GM18868 (cell line): ENCODE data around the gene NOP56.

ENCODE experiments used
- ATAC-seq: cut with Tn5 transposase; IDR thresholded peaks from one replicate; pipeline ENCODE4 v1.9.1; 2021; ENCODE audit warnings: mild to moderate bottlenecking, moderate library complexity; ENCODE audit not compliant: unreplicated experiment

The NOP56 gene

DNA sequence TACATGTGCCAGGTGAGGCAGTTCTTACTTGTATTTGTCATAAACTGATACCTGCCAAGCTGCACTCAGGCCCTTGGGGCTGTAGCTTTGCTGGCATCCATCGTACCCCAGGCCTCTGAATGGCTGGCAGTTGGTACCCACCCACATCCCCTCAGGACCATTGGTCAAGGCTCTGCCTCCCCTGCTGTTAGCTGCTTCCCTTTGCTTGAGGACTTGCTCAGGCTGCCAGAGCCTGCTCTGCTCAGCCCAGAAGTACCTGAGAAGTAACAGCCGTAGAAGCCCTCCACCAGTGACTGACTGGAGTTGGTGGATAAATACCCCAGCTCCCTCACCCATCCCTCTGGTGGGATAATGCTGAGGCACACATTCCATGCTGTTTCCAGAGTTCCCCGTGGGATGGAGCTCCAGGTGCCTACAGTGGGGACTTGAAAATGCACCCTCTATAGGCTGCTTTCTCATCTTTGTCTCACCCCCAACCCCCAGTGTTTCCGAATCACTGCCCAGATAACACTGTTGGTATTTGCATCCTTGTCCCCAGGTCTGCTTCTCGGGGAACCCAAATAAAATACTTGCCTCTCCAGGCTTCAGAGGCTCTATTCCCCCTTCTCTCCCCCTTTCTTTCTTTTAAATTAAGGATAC, 47.5 kb downstream of the NOP56 start:
- no peak for ATAC-seq

DNA sequence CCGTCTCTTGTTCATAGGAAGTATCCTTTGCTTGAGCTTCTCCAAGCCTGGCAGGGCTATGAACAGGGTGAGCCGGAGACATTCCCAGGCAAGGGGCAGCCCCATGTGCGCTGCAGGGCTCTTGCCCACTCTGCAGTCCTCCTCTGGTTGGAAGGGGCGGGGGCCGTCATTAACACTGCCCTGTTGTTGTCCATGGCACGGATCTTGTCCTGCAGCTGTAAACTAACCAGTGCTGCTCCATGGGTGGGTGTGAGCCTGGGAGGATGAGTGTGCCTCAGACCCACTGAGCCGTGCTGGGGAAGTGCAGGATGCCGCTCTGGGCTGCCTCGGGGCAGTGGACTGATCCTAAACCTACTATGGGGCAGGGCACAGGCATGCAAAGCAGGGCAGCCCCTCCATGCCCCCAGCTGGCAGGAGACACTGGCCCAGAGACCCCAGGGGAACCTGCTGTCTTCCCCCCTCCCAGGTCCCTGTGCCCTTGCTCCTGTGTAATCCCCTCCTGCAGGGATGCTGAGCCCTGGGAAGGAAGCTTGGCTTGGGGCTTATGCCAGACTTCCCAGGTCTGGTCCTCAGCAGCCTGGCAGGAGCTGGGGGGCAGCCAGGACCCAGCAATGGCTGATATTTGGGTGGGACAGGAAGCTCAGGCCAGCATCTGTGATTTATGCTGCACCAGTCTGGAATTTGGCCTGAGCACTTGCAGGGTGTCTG, 48.6 kb downstream of the NOP56 start:
- no peak for ATAC-seq

DNA sequence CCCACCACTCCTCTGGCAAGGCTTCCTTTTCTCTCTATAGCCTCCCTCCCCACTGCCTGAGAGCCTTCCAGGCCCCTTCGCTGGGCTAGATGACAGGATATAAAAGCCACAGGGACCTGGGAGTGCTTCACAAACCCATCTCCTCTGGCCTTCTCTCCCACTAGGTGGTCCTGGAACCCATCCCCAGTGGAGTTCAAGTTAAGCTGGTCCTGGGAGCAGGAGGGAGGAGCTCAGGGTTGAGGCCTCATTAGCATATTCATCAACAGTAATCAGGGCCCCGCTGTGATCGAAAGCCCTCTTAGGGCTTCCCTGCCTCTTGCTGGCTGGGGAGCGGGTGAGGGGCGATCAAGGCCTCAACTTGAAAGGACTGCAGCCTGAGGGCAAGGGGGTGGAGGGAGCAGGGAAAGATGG, 49.2 kb downstream of the NOP56 start:
- no peak for ATAC-seq

DNA sequence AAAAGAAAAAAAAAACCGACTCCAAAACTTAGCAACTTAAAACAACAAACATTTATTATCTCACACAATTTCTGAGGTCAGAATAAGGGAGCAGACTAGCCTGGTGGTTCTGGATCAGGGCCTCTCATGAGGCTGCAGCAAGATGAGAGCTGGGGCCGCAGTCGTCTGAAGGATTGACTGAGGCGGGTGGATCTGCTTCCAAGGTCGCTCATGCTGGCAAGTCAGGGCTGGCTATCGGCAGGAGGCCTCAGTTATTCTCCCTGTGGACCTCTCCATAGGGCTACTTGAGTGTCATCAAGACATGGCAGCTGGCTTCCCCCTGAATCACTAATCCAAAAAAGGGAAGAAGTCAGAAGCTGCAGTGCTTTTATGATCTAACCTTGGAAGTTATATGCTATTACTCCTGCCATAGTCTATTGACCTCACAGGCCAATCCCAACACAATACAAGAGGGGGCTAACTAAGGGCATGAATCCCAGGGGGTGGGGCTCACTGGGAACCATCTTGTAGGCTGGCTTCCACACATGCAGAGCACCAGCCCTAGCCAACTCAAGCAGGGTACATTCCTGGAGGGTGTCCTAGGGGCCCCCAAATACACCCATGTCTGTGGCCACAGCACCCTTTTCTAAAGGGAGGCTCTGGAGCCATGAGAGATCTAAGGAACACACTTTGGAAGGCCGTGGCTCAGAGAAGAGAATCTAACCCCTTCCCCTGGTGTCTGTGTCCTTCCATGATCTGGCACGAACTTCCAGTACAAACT, 51.5 kb downstream of the NOP56 start:
- no peak for ATAC-seq

DNA sequence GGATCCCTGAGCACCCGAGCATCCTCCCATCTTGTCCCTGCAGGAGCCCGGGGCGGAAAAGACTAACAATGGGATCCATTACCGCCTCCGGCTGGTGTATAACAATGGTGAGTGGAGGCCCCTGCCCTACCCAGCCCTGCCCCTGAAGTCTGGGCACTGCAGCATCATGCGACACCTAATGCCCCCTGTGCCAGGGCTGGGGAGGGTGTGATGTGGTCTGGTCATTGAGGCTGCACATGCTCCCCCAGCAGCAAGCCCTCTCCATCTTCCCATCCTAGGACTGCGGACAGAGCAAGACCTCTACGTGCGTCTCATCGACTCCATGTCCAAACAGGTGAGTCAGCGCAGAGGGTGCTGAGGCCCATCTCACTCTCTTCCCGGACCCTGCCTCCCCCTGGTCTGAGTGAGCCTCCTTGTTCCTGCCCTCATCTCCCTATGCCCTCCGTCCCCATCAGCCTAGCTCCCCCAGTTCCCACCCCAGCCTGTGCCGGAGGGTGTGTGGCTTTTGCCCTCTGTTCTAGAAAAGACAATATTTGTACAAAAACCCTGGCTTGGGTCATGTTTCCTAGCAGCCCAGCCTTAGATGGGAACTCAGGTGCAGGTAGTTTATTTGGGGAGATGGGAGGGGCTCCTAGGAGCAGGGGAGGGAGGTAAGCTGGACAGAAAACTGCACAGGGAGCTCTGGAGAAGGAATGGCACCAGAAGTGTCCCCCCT, 53.7 kb downstream of the NOP56 start:
- ATAC-seq, result no peak

DNA sequence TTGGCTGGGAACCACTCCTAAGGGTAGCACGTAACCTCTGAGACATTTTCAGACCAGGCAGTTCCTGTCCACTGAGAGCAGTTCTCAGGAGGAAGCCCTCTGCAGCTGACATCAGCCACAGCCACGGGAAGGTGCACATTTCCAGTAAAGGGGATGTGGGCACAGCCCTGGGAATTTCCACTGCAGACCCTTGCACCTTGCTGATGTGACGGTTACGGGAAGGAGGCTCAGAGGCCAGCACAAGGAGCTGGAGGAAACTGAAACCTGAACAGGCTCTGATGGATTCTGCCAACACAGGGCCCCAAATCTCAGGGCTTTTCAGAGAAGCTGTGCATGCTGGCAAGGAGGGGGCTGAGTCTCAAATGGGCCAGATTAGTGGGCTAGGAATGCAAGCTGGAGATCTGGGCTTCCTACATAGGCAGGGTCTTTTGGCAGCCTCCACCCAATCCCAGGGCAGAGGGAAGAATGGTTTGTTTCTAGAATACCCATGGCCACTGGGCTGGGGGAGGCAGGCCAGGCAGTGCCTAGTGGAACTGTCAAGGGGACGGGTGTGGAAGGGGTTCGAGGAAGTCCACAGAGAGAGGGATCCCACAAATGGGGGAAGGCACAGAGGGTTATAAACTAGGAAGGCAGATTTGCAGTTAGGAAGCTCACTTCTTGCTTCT, 54.4 kb downstream of the NOP56 start:
- no peak for ATAC-seq

DNA sequence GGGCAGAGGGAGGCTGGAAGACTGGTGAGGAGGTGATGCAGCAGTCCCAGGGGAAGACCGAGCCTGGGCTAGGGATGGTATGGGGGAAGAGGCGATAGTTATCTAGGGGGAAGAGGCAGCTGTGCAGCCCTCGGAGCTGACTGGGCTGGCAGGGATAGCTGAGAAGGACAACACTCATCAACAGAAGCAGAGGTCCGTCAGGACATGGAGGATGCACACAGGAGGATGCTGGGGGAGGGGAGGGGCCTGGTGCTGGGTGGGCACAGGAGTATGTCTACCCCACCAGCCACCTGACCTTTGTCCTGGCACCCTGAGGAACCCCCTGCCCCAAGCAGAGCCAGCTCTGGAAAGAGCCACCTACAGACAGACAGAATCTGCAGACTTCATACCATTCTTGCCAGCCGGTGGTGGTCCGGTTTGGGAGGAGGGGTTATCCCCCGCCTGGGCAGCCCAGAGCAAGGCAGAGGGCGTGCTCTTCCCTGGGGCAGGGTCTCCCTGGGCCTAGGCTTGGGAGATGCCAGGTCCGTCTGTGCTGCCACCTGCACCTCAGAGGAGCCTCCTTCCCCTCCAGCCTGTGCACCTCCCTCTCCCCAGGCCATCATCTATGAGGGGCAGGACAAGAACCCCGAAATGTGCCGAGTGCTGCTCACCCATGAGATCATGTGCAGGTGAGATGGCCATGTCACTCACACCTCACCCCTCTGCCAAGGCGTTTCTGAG, 55.1 kb downstream of the NOP56 start:
- no peak for ATAC-seq
